ENCODE measurements around the gene MUL1. TPM values are rescaled to one million over a fixed set of nuclear protein-coding genes. Genes with fewer than 3 reads are reported as not detected.

Gene MUL1
- total RNA-seq, 1 experiment from 2014 or later: 54.0 TPM

DNA sequence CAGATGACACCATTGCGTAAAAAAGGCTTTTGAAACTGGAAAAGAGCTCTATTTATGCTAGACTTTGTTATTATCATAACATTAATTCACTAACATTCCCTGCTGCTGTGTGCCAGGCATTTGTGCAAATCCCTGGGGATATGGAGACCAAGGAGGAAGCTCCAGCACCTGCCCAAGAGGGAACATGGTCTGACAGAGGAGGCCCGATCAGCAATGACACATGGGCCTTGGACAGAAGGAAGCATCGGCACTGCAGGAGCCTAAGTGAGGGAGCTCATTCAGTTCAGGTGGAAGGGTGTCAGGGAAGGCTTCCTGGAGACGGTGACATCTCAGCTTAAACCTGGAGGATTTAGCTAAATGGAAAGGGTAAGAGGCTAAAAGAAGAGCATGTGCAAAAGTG lies 35.8 kb downstream of the MUL1 start:
- no peak for DNase-seq (ENCODE audit: low read depth)

- peak; percentile 72 for DNase-seq (ENCODE audit: low read depth)
Observed at GRCh38 chr1:20470194-20470593, 37.8 kb downstream of the MUL1 start.

- peak; percentile 28 for DNase-seq (ENCODE audit: low read depth)
Observed at GRCh38 chr1:20469406-20470076, 38.4 kb downstream of the MUL1 start.

DNA sequence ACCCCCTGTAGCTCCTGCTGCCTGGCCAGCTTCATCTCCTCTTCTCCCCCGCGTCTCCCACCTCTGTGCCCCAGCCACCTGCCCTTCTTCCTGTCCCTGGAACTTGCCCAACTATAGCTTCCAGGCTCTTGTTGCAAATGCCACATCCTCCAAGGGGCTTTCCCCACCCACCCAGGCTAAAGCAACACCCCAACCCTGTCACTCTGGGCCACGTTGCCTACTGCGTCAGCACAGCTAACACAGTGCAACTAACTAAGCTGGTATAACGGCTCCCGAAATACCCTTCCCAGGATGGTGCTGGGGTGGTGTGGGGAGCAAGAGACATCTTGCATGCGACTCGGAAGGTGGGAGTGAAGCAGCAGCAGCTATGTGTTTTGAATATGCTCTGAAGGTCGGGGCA lies 41.7 kb downstream of the MUL1 start:
- no peak for DNase-seq (ENCODE audit: low read depth)

DNA sequence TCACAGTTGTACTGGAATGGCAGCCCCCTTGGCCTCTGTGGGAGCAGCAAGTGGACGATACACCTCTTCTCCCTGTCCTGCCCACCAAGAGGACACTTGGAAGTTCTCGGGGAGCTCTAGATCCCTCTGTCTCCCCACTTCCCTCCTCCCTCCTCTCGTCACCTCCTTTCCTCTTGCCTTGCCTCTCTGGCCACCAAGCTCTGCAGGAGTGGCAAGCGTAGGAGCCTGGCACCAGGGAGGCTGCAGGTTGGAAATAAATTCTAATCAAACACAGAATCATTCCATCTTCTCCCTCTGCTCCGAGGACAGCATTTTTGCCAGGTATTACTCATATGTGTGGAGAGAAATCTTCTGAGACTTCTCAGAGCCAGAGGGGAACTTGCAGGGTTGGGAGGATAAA lies 42.8 kb downstream of the MUL1 start:
- DNase-seq (ENCODE audit: low read depth): no peak

DNA sequence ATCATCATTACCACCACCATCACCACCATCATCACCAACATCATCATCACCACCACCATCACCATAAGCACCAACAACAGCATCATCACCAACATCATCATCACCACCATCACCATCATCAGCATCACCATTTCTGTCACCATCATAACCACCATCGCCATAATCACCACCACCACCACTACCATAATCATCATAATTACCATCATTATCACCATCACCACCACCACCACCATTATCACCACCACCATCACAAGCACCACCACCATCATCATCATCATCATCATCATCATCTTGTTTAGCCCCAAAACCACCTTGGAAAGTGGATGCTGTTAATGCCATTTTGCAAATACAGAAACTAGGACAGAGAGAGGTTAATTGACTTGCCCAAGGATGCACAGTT lies 44.4 kb downstream of the MUL1 start:
- DNase-seq (ENCODE audit: low read depth): no peak

GRCh38 chr1:20462397-20462796 lies 45.6 kb downstream of the MUL1 start:
- no peak for DNase-seq (ENCODE audit: low read depth)

DNA sequence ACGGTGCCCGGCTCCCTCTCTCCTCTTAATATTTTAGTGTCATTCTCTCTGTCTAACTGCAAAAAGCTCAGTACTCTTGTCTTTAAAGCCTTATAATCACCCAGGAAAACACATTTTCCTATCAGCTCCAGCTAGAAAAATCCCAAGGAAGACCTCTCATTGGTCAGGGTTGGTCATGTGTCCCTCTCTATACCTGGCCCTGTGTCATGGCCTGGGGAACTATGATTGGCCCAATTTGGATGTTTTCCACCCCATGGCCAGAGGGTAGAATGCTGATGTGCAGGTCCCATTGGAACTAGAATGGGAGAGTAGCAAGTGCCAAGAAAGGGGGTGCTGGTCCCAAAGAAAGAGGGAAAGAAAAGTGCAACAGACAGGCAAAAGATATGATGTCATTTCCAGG lies 49.2 kb downstream of the MUL1 start:
- DNase-seq (ENCODE audit: low read depth): no peak

GRCh38 chr1:20454004-20454403 lies 53.9 kb downstream of the MUL1 start:
- DNase-seq (ENCODE audit: low read depth): no peak

- no peak for DNase-seq (ENCODE audit: low read depth)
Observed at GRCh38 chr1:20449735-20450311, 58.1 kb downstream of the MUL1 start.

Other genes with a start within 250 kb of the MUL1 start
- not detected in 2 replicates for gene VWA5B1, start 217.3 kb downstream of the MUL1 start, total RNA-seq (2014; rRNA removed)
- 31.2 and 34.0 TPM in 2 replicates for gene CAMK2N1, start 21.9 kb downstream of the MUL1 start, total RNA-seq (2014; rRNA removed)
- 0.06 TPM in 1 of 2 replicates, not detected in the other for gene FAM43B, start 44.4 kb upstream of the MUL1 start, total RNA-seq (2014; rRNA removed)
- gene CDA, start 80.9 kb upstream of the MUL1 start, total RNA-seq (2014; rRNA removed): not detected in 2 replicates
- gene PINK1, start 125.3 kb upstream of the MUL1 start, total RNA-seq (2014; rRNA removed): 39.7 and 45.5 TPM in 2 replicates
- 254 and 285 TPM in 2 replicates for gene DDOST, start 153.2 kb upstream of the MUL1 start, total RNA-seq (2014; rRNA removed)
- 0.13 and 0.75 TPM in 2 replicates for gene KIF17, start 209.9 kb upstream of the MUL1 start, total RNA-seq (2014; rRNA removed)
- 0.71 and 0.98 TPM in 2 replicates for gene SH2D5, start 224.6 kb upstream of the MUL1 start, total RNA-seq (2014; rRNA removed)

Measured in LHCN-M2 (cell line).